HCT116 (cell line): ENCODE data around the gene KIAA1328. TPM values are rescaled to one million over a fixed set of nuclear protein-coding genes. Genes with fewer than 3 reads are reported as not detected.

Source experiments
- ATAC-seq: fragments of 200-7000 bp; cut with Tn5 transposase; 2 replicates; pipeline ENCODE4 v1.9.1; 2020; ENCODE audit warnings: mild to moderate bottlenecking, moderate library complexity
- BruUV-seq: library from RNA; stranded (reverse); fragments of 400-500 nt; replicated peaks from 2 replicates; lab custom pipeline; 2021; lab: Mats Ljungman, UMichigan
- CTCF ChIA-PET: fragments of 300-600 bp; sonication (Branson Sonifier 250); formaldehyde crosslinking; loops from one replicate; lab custom pipeline; 2021; ENCODE audit warnings: antibody characterized with exemption; lab: Charles Lee
- POLR2A ChIA-PET: fragments of 300-600, 350-600 bp; sonication (Branson Sonifier 250); formaldehyde crosslinking; loops from one replicate; lab custom pipeline; 2021; ENCODE audit warnings: antibody characterized with exemption; lab: Charles Lee
- RAD21 ChIA-PET, 2 experiments: fragments of 300-600 bp; sonication (Branson Sonifier 250); formaldehyde crosslinking; loops; one replicate each; lab custom pipeline; 2023; ENCODE audit warnings: low total read pairs in 2 of 2; ENCODE audit not compliant: uncharacterized antibody in 2 of 2, unreplicated experiment in 2 of 2, low non-redundant PET in 1 of 2; lab: Charles Lee
- DNase-seq: peaks from one replicate; pipeline ENCODE4 v3.0.0-alpha.2; 2010; ENCODE audit warnings: low read depth, low spot score
- H2AFZ ChIP-seq: fragments of 200-600 bp; shearing (Covaris generic), sonication (generic); 2 replicates; pipeline ENCODE4 v1.6.1; 2017; ENCODE audit warnings: low read depth, mixed run types, mixed read lengths, antibody characterized with exemption, low read length; ENCODE audit not compliant: poor library complexity, severe bottlenecking
- H3K27ac ChIP-seq: 2 replicates; pipeline ENCODE4 v1.5.1; 2012; ENCODE audit warnings: low read depth, low read length
- H3K27me3 ChIP-seq: fragments of 200-600 bp; sonication (generic); 2 replicates; pipeline ENCODE4 v1.6.1; 2016; ENCODE audit warnings: mixed run types, low read length, mixed read lengths; ENCODE audit not compliant: insufficient read depth
- H3K36me3 ChIP-seq, 2 experiments: fragments of 200-500 bp in 1 of 2; fragments of 200-600 bp in 1 of 2; sonication (Bioruptor generic) in 1 of 2; sonication (generic) in 1 of 2; 2 replicates each; pipeline versions ENCODE4 v1.5.1 to v1.6.1; 2014 to 2016; ENCODE audit warnings: low read length in 2 of 2, inconsistent platforms in 1 of 2, mixed read lengths in 1 of 2, mixed run types in 1 of 2; ENCODE audit not compliant: insufficient read depth in 2 of 2, control insufficient read depth in 1 of 2
- H3K4me1 ChIP-seq, 2 experiments: fragments of 200-600 bp in 1 of 2; sonication (generic) in 1 of 2; 2 replicates each; pipeline versions ENCODE4 v1.5.1 to v1.6.1; 2012 to 2017; ENCODE audit warnings: low read length in 2 of 2, inconsistent platforms in 1 of 2, mild to moderate bottlenecking in 1 of 2, mixed read lengths in 1 of 2, mixed run types in 1 of 2, moderate library complexity in 1 of 2; ENCODE audit not compliant: insufficient read depth in 2 of 2, control insufficient read depth in 1 of 2
- H3K4me2 ChIP-seq: fragments of 200-600 bp; sonication (generic); 2 replicates; pipeline ENCODE4 v1.6.1; 2017; ENCODE audit warnings: mixed run types, low read length, mixed read lengths
- H3K4me3 ChIP-seq, 2 experiments: fragments of 200-600 bp in 1 of 2; sonication (generic) in 1 of 2; replicated peaks in 1 of 2; 2 replicates each; pipeline ENCODE4 v1.5.1; 2011 to 2016; ENCODE audit warnings: low read length in 2 of 2, control low read depth in 1 of 2, low read depth in 1 of 2, mild to moderate bottlenecking in 1 of 2, mixed read lengths in 1 of 2, mixed run types in 1 of 2
- H3K79me2 ChIP-seq: fragments of 200-600 bp; sonication (generic); 2 replicates; pipeline ENCODE4 v1.6.1; 2017; ENCODE audit warnings: mild to moderate bottlenecking, mixed run types, low read length, moderate library complexity, mixed read lengths; ENCODE audit not compliant: insufficient read depth
- H3K9ac ChIP-seq: fragments of 200-600 bp; sonication (generic); 2 replicates; pipeline ENCODE4 v1.6.1; 2016; ENCODE audit warnings: low read length, mixed read lengths
- H3K9me2 ChIP-seq: fragments of 200-600 bp; sonication (generic), shearing (Covaris generic); 2 replicates; pipeline ENCODE4 v1.6.1; 2017; ENCODE audit warnings: mixed run types, mild to moderate bottlenecking, moderate library complexity; ENCODE audit not compliant: insufficient read depth
- H3K9me3 ChIP-seq, 2 experiments: fragments of 200-500 bp in 1 of 2; fragments of 200-600 bp in 1 of 2; sonication (Bioruptor generic) in 1 of 2; sonication (generic) in 1 of 2; 2 replicates each; pipeline ENCODE4 v1.6.1; 2014 to 2017; ENCODE audit warnings: low read length in 2 of 2, mixed read lengths in 2 of 2, inconsistent platforms in 1 of 2, low read depth in 1 of 2, mild to moderate bottlenecking in 1 of 2, mixed run types in 1 of 2, moderate library complexity in 1 of 2; ENCODE audit not compliant: control insufficient read depth in 1 of 2, insufficient read depth in 1 of 2
- H4K20me1 ChIP-seq: fragments of 200-600 bp; sonication (generic), shearing (Covaris generic); 2 replicates; pipeline ENCODE4 v1.6.1; 2017; ENCODE audit warnings: mixed run types, mild to moderate bottlenecking, moderate library complexity; ENCODE audit not compliant: insufficient read depth
- CTCF ChIP-seq, 3 experiments: fragments of 200-600 bp in 1 of 3; sonication (generic) in 1 of 3; IDR thresholded peaks in 2 of 3; conservative IDR thresholded peaks in 1 of 3; 2 replicates each; pipeline ENCODE4 v1.5.1; 2012 to 2017; ENCODE audit warnings: low read depth in 2 of 3, low read length in 2 of 3, antibody characterized with exemption in 1 of 3, borderline replicate concordance in 1 of 3, control low read depth in 1 of 3, mild to moderate bottlenecking in 1 of 3, mixed read lengths in 1 of 3, mixed run types in 1 of 3, moderate library complexity in 1 of 3; ENCODE audit not compliant: insufficient read depth in 1 of 3
- JUND ChIP-seq: IDR thresholded peaks from 2 replicates; pipeline ENCODE4 v1.6.1; 2012
- POLR2A ChIP-seq: IDR thresholded peaks from 2 replicates; pipeline ENCODE4 v1.7.0; 2011; ENCODE audit warnings: borderline replicate concordance; ENCODE audit not compliant: insufficient read depth, insufficient read length; ENCODE audit errors: extremely low read depth
- POLR2AphosphoS5 ChIP-seq: IDR thresholded peaks from 2 replicates; pipeline ENCODE4 v1.6.1; 2011; ENCODE audit warnings: mild to moderate bottlenecking, low read depth, low read length, moderate library complexity
- RAD21 ChIP-seq: IDR thresholded peaks from 2 replicates; pipeline ENCODE4 v1.6.1; 2012; ENCODE audit warnings: low read depth, mild to moderate bottlenecking
- SIN3A ChIP-seq: IDR thresholded peaks from 2 replicates; pipeline ENCODE4 v1.6.1; 2012; ENCODE audit warnings: low read depth
- SP1 ChIP-seq: IDR thresholded peaks from 2 replicates; pipeline ENCODE4 v1.6.1; 2012; ENCODE audit warnings: low read depth
- YY1 ChIP-seq: IDR thresholded peaks from 2 replicates; pipeline ENCODE4 v1.6.1; 2011; ENCODE audit warnings: low read length, low read depth, moderate library complexity, mild to moderate bottlenecking; ENCODE audit not compliant: insufficient replicate concordance; ENCODE audit errors: extremely low read depth
- ZFX ChIP-seq: fragments of 450-650 bp; IDR thresholded peaks from 2 replicates; pipeline ENCODE4 v1.6.1; 2017
- intact Hi-C: fragments of 100-400 bp; cut with micrococcal nuclease; formaldehyde crosslinking; loops from 2 replicates; pipeline ENCODE4 v1.10.0; 2022
- total RNA-seq: library from RNA; stranded (reverse); gene quantifications from one replicate; pipeline ENCODE4 v1.2.1, GENCODE V29; 2021; ENCODE audit not compliant: unreplicated experiment
- TF ChIP-seq, protein P1 (sequence below): IDR thresholded peaks from 2 replicates; pipeline ENCODE4 v1.6.1; 2011; ENCODE audit warnings: mild to moderate bottlenecking, low read length, moderate library complexity; ENCODE audit not compliant: insufficient replicate concordance; ENCODE audit errors: extremely low read depth

The KIAA1328 gene
- total RNA-seq, 1 experiment from 2014 or later, result 5.2 TPM

DNA sequence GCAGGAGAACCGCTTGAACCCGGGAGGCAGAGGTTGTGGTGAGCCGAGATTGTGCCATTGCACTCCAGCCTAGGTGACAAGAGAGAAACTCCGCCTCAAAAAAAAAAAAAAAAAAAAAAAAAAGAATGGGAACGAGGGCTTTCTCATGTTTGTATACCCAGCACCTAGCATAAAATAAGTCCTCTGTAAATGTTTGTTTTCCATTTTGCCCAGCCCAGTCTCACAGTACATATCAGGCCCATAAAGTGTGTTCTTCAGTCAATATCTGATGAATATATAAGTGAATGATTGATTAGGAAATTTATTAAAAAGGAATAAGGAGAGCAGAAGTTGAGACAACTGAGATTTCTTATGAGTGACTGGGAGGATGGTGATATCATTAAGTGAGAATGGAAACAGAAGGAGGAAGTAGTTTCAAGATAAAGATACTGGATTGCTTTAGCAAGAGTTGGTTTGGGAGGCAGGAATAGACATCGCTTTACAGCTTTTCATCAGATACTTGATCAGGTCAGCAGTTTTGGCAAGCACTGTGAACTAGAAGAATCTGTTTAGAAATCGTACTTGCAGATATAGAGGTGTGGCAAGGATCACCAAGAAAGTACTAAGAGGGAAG, 327.5 kb downstream of the KIAA1328 start:
- Histone ChIP-seq H3K4me2 (no peak overlapping the region), H3K9me3 (no peaks in the 10 kb centered on the region), H3K27me3 (no peaks in the 10 kb centered on the region), H3K4me3 (no peak overlapping the region), H3K9me2 (no peaks in the 10 kb centered on the region), H3K4me1 (no peaks in the 10 kb centered on the region), H3K9ac (no peak overlapping the region), H3K79me2 (no peaks in the 10 kb centered on the region), H3K36me3 (no peaks in the 10 kb centered on the region), H3K27ac (no peak overlapping the region), H2AFZ (no peak overlapping the region), H4K20me1 (no peaks in the 10 kb centered on the region)
- ChIA-PET POLR2A (no interaction called here), RAD21 (no interaction called here), CTCF (no interaction called here)
- intact Hi-C loops, result no loop called here
- BruUV-seq, result no TSS peak
- TF ChIP-seq JUND (no peak), SP1 (no peak), POLR2A (no peak), ZFX (no peak), POLR2AphosphoS5 (no peak), CTCF (IDR thresholded peaks at IDR 0.05 in 2 of 3, conservative IDR thresholded peaks at IDR 0.05 in 1 of 3; ENCODE audit: borderline replicate concordance in 1 of 3, insufficient read depth in 1 of 3, low read depth in 2 of 3, low read length in 2 of 3) (no peak), SIN3A (no peak), YY1 (no peak), RAD21 (no peak)
- TF ChIP-seq, protein P1, sequence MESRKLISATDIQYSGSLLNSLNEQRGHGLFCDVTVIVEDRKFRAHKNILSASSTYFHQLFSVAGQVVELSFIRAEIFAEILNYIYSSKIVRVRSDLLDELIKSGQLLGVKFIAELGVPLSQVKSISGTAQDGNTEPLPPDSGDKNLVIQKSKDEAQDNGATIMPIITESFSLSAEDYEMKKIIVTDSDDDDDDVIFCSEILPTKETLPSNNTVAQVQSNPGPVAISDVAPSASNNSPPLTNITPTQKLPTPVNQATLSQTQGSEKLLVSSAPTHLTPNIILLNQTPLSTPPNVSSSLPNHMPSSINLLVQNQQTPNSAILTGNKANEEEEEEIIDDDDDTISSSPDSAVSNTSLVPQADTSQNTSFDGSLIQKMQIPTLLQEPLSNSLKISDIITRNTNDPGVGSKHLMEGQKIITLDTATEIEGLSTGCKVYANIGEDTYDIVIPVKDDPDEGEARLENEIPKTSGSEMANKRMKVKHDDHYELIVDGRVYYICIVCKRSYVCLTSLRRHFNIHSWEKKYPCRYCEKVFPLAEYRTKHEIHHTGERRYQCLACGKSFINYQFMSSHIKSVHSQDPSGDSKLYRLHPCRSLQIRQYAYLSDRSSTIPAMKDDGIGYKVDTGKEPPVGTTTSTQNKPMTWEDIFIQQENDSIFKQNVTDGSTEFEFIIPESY, result no peak
- ATAC-seq (no peak), DNase-seq (no peak)
